GM19438 (cell line): ENCODE results near the gene ANKRD49.

Experiments used
- ATAC-seq: cut with Tn5 transposase; IDR thresholded peaks from one replicate; pipeline ENCODE4 v1.9.1; 2021; ENCODE audit warnings: low read depth; ENCODE audit not compliant: unreplicated experiment

The ANKRD49 gene, protein sequence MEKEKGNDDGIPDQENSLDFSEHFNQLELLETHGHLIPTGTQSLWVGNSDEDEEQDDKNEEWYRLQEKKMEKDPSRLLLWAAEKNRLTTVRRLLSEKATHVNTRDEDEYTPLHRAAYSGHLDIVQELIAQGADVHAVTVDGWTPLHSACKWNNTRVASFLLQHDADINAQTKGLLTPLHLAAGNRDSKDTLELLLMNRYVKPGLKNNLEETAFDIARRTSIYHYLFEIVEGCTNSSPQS

GRCh38 chr11:94493281-94494125 is at the start of gene ANKRD49, which contains the start of gene MRE11:
Gene ANKRD49 (plus strand): TSS chr11:94493984. CDS start chr11:94496694, 2,710 bp downstream.
Gene MRE11 (minus strand): TSS chr11:94493844. CDS start chr11:94492801, 1,043 bp downstream.
- peak; percentile 100 for ATAC-seq

DNA sequence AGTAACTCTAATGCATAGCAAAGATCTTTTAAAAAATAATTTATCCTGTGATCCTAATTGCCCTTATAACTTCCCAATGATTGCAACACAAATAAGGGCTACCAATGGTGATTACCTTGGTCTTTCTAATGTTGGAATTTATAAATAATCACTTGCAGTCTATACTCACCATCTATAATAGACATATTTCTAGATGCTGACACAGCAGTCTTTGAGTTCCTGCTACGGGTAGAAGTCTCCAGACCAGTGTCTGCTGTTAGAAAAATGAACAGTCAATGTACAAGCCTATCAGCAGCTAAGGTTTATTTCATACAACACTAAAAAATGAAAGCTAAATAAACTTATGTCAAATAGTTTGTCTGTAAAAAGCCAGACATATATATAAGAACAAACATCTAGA is 48.1 kb upstream of the ANKRD49 start:
- ATAC-seq = no peak

DNA sequence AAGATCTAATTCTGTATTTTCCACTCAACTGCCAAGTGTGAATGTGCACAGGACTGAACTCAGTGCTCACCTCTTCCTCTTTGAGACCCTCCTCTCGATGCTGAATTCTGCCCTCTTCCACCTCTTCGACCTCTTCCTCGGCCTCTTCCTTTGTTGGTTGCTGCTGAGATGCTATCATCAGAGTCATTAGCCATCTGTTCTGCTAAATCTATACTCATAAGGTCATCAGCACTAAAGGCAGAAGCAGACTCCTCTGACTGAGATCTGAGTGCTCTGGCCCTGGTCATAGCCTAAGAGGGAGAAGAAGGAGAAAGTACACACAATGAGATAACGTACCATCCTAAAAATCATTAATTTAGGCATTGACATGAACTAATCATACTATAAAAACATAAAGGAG is 46.6 kb upstream of the ANKRD49 start:
- ATAC-seq = no peak

- ATAC-seq = no peak
These were observed 44.8 kb upstream of the ANKRD49 start for GRCh38 chr11:94449029-94449428.

- no peak for ATAC-seq
These were observed 44.3 kb upstream of the ANKRD49 start for GRCh38 chr11:94449437-94449836.

GRCh38 chr11:94450048-94450447 is 43.7 kb upstream of the ANKRD49 start:
- no peak for ATAC-seq

DNA sequence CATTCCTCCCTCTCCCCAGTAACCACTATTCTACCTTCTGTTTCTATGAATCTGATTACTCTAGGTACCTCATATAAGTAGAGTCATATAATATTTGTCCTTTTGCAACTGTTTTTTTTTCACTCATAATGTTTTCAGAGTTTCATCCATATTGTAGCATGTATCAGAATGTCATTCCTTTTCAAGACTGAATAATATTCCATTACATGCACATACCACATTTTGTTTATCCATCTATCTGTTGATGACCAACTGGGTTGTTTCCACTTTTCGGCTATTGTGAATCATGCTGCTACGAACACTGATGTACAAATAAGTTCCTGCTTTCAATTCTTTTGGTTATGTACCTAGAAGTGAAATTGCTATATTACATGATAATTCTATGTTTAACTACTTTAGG is 40.8 kb upstream of the ANKRD49 start:
- ATAC-seq = no peak

DNA sequence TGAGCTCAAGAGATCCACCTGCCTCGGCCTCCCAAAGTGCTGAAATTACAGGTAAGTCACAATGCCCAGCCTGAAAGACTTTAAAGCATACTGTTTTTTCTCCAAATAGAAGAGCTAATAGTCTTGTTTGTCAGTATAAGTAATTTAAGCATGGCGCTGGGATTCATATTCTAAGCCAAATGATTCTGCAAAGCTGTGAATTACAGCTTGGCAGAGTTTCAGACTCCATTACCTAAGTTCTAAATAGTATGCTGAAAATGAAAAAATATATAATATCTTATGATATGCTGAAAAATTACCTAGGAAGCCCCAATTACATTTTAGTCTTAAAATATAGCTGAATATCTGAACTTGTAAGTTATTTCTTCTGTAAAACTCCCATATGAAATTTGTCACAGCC is 39.5 kb upstream of the ANKRD49 start:
- ATAC-seq = no peak

GRCh38 chr11:94455861-94456260 is 37.9 kb upstream of the ANKRD49 start:
- no peak for ATAC-seq

DNA sequence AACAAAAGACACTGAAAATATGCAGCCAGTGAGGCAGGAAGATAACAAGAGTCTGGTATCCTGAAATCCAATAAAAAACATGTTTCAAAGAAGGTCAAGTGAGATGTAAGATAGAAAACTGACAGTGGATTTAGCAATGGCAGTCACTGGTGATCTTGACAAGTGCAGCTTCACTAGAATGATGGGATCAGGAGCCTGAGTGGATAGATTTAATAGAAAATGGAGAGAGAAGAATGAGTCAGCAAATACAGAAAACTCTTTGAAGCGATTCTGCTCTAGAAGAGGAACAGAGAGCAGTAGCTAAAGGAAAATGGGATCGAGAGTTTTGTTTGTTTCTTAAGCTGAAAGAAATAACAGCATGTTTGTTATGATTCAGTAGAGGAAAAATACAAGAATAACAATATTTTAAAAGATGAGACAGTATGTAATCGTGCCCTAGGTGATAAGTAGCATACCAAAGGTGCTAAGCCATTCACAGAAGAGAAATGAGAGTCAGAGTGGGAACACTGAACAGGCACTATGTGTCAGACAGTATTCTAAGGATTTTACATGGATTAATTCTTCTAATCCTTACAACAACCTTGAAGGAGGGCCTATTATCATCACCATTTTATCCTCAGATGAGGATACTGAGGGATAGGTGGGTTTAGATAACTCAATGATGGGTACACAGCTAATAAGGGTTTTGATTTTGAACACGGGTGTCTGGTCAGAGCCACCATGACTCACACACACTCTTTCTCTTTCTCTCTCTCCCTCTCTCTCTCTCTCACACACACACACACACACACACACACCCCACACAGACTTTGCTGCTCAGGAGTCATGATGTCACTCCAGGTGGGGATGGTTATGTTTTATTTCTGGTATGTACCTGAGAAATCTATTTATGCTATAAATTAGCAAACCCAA is 36.4 kb upstream of the ANKRD49 start:
- ATAC-seq = no peak

GRCh38 chr11:94459576-94459975 is 34.2 kb upstream of the ANKRD49 start:
- ATAC-seq = no peak

- peak; percentile 77 for ATAC-seq
These were observed 24.4 kb upstream of the ANKRD49 start for GRCh38 chr11:94469416-94469815.

DNA sequence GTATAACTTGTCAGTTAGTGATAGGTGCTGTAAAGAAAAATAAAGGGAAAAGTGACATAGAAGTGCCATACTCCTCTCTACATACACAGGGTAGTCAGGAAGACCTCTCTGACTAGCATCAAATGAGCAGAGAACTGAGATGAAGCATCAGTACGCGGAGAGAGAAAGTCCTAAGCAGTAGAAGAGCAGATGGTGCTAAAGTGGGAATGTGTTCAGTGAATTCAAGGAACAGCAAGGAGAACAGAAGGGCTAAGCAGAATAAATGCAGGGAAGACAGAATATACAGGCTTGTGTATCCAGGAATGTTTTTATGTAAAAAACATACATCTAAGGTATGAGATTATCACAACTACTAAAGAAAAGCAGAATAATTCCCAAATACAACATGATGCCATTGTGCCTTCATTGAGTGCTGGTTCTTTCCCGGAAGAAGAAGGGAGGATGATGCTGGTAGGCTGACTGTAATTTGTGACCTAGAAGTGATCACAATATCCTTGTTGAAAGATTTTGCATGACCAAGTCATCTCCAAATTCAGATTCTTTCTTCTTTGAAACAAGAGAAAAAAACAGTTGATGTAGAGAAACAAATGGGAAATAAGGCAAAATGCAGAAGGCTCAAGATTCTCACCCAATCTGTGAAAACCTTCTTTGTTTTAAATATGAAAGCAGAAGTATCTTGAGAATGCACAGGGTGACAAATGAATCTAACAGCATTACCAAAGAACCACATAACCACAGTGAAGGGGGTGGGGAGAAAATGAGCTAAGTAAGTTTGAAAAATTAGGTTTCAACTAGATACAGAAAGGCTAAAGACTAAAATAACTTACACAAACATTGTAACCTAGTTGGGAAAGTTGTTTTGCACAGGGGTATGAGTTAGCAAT is 20.6 kb upstream of the ANKRD49 start:
- peak; percentile 81 for ATAC-seq

DNA sequence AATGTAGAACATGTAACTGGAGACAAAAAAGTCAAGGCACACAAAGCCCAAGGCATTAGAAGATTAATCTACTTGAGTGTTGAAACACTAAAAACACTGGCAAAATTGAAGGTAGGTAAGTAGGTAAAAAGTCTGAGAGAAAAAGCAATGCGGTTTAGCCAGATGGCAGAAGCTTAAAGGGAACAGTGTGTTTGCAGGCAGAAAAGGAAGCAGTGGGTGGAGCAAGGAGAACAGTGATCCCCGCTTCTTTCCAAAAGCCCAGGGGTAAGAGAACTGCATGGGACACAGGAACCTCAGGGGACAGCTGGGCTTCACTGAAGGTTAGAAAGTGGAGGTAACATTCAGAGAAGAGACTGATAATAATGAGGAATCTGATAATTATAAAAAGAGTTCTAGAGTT is 16.2 kb upstream of the ANKRD49 start:
- no peak for ATAC-seq

- no peak for ATAC-seq
These were observed 12.4 kb upstream of the ANKRD49 start for GRCh38 chr11:94481342-94481741.

- ATAC-seq = no peak
These were observed 7.7 kb upstream of the ANKRD49 start for GRCh38 chr11:94486068-94486467.

DNA sequence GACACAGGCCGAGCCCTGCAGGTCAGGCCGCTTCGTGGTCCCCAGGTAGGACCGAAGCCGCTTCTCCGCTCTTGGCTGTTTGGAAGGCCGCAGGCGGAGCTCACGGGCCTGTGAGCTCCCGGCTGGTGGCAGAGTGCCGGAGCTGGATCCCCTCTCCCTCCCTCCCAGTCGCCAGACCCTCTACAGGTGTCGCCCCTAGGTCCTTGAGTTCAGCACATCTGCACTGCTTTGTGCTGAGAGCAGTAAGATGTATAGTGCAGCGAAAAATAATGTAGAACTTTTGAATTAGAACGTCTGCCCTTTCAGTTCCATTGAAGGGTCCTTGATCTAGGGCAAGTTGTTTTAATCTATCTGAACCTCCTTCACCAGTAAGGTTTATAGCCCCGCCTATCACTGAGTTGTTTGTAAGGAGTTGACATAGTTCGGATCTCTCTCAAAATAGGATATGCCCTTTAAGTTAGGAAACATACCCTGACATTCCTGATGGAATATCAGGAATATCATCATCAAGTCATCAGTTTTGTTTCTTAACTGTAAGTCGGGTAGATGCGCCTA is 419 bp downstream of the ANKRD49 start:
- ATAC-seq = peak; percentile 66

DNA sequence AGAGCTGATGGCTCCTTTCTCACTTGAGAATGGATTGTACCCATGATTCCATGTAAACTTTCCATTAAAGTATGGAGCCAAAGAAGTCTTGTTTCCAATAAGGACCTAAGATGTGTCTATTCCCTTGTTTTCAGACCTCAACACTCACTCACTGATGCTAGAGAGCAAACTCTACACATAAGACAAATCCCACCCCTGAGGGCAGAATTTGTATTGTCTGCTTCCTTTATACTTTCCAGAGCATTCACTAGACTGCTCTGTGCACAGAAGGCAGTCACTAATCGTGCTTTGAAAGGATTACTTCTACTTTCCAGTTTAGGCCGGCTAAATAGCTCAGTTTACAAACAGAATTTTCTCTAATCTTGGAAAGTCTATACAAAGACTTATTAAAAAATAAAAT is 6.4 kb downstream of the ANKRD49 start:
- no peak for ATAC-seq

DNA sequence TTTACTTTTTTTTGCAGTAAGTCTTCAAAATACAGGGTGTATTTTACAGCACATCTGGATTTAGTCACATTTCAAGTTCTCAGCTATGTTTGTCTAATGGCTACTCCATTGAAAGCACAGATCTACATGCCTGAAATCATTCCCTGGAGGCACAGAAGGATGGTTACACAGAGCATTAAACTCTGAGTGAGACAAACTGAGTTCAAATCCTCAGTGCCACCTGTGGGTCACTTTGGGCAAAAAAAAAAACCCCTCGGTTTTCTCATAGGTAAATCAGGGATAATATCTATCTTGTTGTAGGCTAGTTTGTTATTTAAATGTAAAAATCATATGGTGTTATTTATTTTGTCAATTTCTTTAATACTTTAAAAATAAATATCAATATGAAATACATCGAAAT is 7.7 kb downstream of the ANKRD49 start:
- no peak for ATAC-seq
